Upper lobe of left lung (tissue), 6 donors: Measurements from ENCODE around the gene EEPD1. TPM values are rescaled to one million over a fixed set of nuclear protein-coding genes. Genes with fewer than 3 reads are reported as not detected.
A peak's percentile ranks its signal among the peaks of the same experiment; 100 is the strongest.

Experiments
- ATAC-seq, 2 donors: fragments of 200-7000 bp; cut with Tn5 transposase; one replicate each; pipeline ENCODE4 v1.9.1; 2022; ENCODE audit warnings: mild to moderate bottlenecking in 2 of 2, moderate library complexity in 2 of 2; ENCODE audit not compliant: low FRiP score in 2 of 2
- DNase-seq, 2 donors: peaks; one replicate each; pipeline ENCODE4 v3.0.0-alpha.2; 2019 to 2020
- H3K27ac ChIP-seq, 4 donors: fragments of 200-600 bp; sonication (generic); one replicate each; pipeline ENCODE4 v1.5.1; 2016 to 2019
- H3K27me3 ChIP-seq, 4 donors: fragments of 200-600 bp; sonication (generic); one replicate each; pipeline ENCODE4 v1.5.1; 2017 to 2019
- H3K36me3 ChIP-seq, 4 donors: fragments of 200-600 bp; sonication (generic); one replicate each; pipeline ENCODE4 v1.5.1; 2016 to 2019
- H3K4me1 ChIP-seq, 4 donors: fragments of 200-600 bp; sonication (generic); one replicate each; pipeline ENCODE4 v1.5.1; 2018 to 2019
- H3K4me3 ChIP-seq, 4 donors: fragments of 200-600 bp; sonication (generic); one replicate each; pipeline ENCODE4 v1.5.1; 2017 to 2019; ENCODE audit warnings: mild to moderate bottlenecking in 2 of 4, moderate library complexity in 1 of 4
- H3K9me3 ChIP-seq, 4 donors: fragments of 200-600 bp; sonication (generic); one replicate each; pipeline ENCODE4 v1.5.1; 2018 to 2019
- CTCF ChIP-seq, 6 experiments: fragments of 450-650 bp in 4 of 6; fragments of 200-600 bp in 2 of 6; sonication (generic) in 2 of 6; IDR thresholded peaks; one replicate each; pipeline ENCODE4 v1.5.1; 2016 to 2019; ENCODE audit warnings: antibody characterized with exemption in 6 of 6
- EP300 ChIP-seq, 4 donors: sonication (generic); formaldehyde crosslinking; IDR thresholded peaks; one replicate each; pipeline ENCODE4 v1.5.1; 2017; ENCODE audit warnings: antibody characterized with exemption in 4 of 4, control low read depth in 2 of 4
- POLR2A ChIP-seq, 4 donors: fragments of 450-650 bp; IDR thresholded peaks; one replicate each; pipeline ENCODE4 v1.5.1; 2016 to 2017; ENCODE audit warnings: antibody characterized with exemption in 4 of 4, mild to moderate bottlenecking in 2 of 4
- POLR2AphosphoS5 ChIP-seq, 2 donors: sonication (generic); formaldehyde crosslinking; IDR thresholded peaks; one replicate each; pipeline ENCODE4 v1.5.1; 2017; ENCODE audit warnings: antibody characterized with exemption in 2 of 2
- WGBS, 2 donors: methylation state at CpG; one replicate each; pipeline ENCODE4 v1.1.5; 2017 to 2018; 5-methylcytosine and 5-hydroxymethylcytosine counted together
- total RNA-seq, 6 donors: library from RNA; depleted of rRNA in 4 of 6; stranded (reverse); fragments of >200 nt in 4 of 6; gene quantifications; one replicate each; pipeline versions ENCODE4 v1.1.0 to v1.2.1, GENCODE V29; 2016 to 2021
- donor health status: DM: no; HTN: no; CAD: no; lungs with moderate emphysema.
- donor health status: DM: no; HTN: yes; CAD: no; lungs with severe emphysema.

Gene EEPD1
- total RNA-seq, 6 donors from 2014 or later, result 5.9 to 25.1 (median 11.2) TPM

DNA sequence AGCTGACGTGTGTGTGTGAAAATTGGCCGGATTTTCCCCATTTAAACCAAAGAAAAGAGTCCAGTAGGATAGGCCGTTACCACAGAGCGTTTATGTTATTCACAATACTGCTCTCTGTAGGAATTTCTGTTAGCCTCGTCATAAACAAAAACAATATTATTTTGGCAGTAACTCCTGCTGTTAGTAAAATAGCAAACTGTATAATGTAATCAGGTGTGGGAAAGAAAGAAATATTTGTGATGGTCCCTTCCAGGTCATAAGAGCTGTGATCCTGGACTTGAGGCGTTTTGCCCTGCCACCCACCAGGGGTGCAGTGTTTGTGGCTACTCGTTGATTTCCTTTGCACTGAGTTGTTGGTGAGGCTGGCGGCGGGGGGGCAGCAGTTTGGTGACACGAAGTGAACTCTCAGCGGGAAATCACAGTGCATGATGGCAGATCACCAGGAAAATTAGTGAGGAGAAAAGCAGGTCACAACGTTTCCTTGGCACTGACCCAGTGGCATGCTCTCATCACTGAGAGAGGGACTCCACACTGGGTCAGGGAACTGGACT lies 2.8 kb downstream of the EEPD1 start:
- TF ChIP-seq POLR2A (IDR thresholded peaks at IDR 0.05) (no peak), EP300 (IDR thresholded peaks at IDR 0.05) (no peak), POLR2AphosphoS5 (IDR thresholded peaks at IDR 0.05) (peak in 1 of 2 donors; percentile 10)
- ATAC-seq (no peak), DNase-seq (no peak)
- Histone ChIP-seq H3K27ac (no peak overlapping the region), H3K27me3 (no peaks in the 10 kb centered on the region), H3K4me3 (peak overlapping the region in 3 of 4 donors; percentile 79 to 92 (median 85)), H3K9me3 (no peaks in the 10 kb centered on the region), H3K4me1 (peaks cover 33 to 42% (median 41%) of the 10 kb centered on the region in 4 donors), H3K36me3 (no peaks in the 10 kb centered on the region)
- WGBS, 2 donors, result 32 to 36% methylated on average over 11 to 12 of the region's 12 CpGs

DNA sequence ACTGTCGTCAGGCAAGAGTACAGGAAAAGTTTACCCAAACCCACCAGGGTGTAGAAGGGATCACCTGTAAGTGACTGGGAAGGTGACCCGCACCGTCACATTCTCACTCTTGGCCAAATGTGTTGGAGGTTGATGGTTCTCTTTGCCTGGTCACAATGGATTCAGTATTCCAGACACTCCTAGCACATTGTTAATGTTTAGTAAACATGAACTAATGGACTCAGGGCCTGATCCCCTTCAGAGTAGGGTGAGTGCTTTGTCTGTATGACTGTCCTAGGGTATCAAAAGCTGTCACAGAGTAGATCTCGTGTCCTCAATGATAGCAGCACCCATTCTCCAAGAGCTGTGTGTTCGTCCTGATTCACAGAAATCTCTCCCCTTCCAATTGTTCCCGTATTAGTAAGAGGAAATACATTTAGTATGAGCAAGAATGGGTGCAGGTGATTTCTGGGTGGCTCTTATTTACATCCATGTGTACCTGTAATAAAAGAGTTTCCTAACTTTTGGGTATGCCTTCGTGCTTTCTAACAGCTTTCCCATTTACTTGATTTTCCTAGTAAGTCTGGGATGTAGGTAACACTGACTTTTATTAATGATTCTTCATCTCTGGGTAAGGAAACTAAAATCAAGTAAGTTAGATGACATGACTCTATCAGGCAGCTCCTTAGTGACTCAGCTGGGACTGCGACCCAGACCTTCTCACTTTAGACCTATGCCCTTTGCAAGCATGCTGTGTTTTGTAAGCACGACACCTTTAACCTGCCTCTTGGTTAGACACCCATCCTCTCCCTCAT lies 4.7 kb downstream of the EEPD1 start:
- Histone ChIP-seq H3K4me1 (peaks cover 36 to 44% (median 39%) of the 10 kb centered on the region in 4 donors), H3K27me3 (no peaks in the 10 kb centered on the region), H3K27ac (no peak overlapping the region), H3K9me3 (no peaks in the 10 kb centered on the region), H3K36me3 (no peaks in the 10 kb centered on the region), H3K4me3 (peak overlapping the region in 1 of 4 donors; percentile 12)
- DNase-seq (no peak), ATAC-seq (no peak)
- TF ChIP-seq EP300 (IDR thresholded peaks at IDR 0.05), result no peak
- no peak for TF ChIP-seq CTCF (IDR thresholded peaks at IDR 0.05)
- TF ChIP-seq POLR2A (IDR thresholded peaks at IDR 0.05), result no peak
- TF ChIP-seq POLR2AphosphoS5 (IDR thresholded peaks at IDR 0.05), result no peak
- WGBS, 2 donors, result 90 to 95% methylated on average over 9 of the region's 9 CpGs

GRCh38 chr7:36158321-36158605 lies 5.2 kb downstream of the EEPD1 start:
- no peak for TF ChIP-seq CTCF (IDR thresholded peaks at IDR 0.05)
- TF ChIP-seq POLR2A (IDR thresholded peaks at IDR 0.05), result no peak
- TF ChIP-seq POLR2AphosphoS5 (IDR thresholded peaks at IDR 0.05), result no peak
- no peak for TF ChIP-seq EP300 (IDR thresholded peaks at IDR 0.05)
- Histone ChIP-seq H3K27ac (no peak overlapping the region), H3K4me3 (no peak overlapping the region), H3K27me3 (no peaks in the 10 kb centered on the region), H3K36me3 (no peaks in the 10 kb centered on the region), H3K4me1 (peaks cover 36 to 44% (median 38%) of the 10 kb centered on the region in 4 donors), H3K9me3 (no peaks in the 10 kb centered on the region)
- 77 to 95% methylated on average over 1 to 2 of the region's 2 CpGs for WGBS, 2 donors
- ATAC-seq, result no peak
- no peak for DNase-seq

GRCh38 chr7:36159618-36160017 lies 6.6 kb downstream of the EEPD1 start:
- Histone ChIP-seq H3K36me3 (no peaks in the 10 kb centered on the region), H3K4me3 (no peak overlapping the region), H3K27ac (no peak overlapping the region), H3K4me1 (peaks cover 24 to 33% (median 26%) of the 10 kb centered on the region in 4 donors), H3K9me3 (no peaks in the 10 kb centered on the region), H3K27me3 (no peaks in the 10 kb centered on the region)
- TF ChIP-seq CTCF (IDR thresholded peaks at IDR 0.05), result no peak
- TF ChIP-seq EP300 (IDR thresholded peaks at IDR 0.05), result no peak
- TF ChIP-seq POLR2A (IDR thresholded peaks at IDR 0.05), result no peak
- no peak for TF ChIP-seq POLR2AphosphoS5 (IDR thresholded peaks at IDR 0.05)
- WGBS, 2 donors, result 42 to 56% methylated on average over 3 of the region's 3 CpGs
- ATAC-seq (no peak), DNase-seq (no peak)

DNA sequence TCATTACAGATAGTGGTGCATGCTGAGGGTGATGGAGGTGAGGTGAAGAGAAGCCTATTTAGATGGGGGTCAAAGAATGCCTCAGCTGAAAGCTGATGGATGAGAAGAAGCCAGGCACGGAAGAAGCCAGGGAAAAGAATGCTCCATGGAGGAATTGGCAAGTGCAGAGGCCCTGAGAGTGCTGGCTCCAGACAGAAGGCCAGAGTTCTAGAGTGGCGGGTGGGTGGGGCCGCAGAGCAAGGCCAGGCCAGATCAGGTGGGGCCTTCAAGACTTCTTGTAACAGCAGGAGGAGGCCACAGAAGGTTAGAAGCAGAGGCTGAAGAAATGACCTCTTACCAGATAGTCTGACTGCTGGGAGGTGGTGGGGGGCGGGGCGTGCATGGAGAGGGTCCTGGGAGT lies 7.3 kb downstream of the EEPD1 start:
- TF ChIP-seq CTCF (IDR thresholded peaks at IDR 0.05), result no peak
- TF ChIP-seq EP300 (IDR thresholded peaks at IDR 0.05), result no peak
- no peak for TF ChIP-seq POLR2A (IDR thresholded peaks at IDR 0.05)
- TF ChIP-seq POLR2AphosphoS5 (IDR thresholded peaks at IDR 0.05), result no peak
- no peaks in the 10 kb centered on the region for H3K9me3 ChIP-seq
- ATAC-seq, result no peak
- H3K4me3 ChIP-seq, result no peak overlapping the region
- 74 to 94% methylated on average over 5 of the region's 5 CpGs for WGBS, 2 donors
- no peak for DNase-seq
- H3K27me3 ChIP-seq, result no peaks in the 10 kb centered on the region
- H3K27ac ChIP-seq, result no peak overlapping the region
- H3K36me3 ChIP-seq, result no peaks in the 10 kb centered on the region
- peaks cover 17 to 29% (median 22%) of the 10 kb centered on the region in 4 donors for H3K4me1 ChIP-seq
